Measurements from ENCODE around the gene ARSA. TPM values are rescaled to one million over a fixed set of nuclear protein-coding genes. Genes with fewer than 3 reads are reported as not detected.

The ARSA gene
- polyA plus RNA-seq, 3 donors: 11.9 to 85.2 (median 12.1) TPM

- Mint-ChIP-seq H3K4me3 (no peak overlapping the region), H3K27ac (no peak overlapping the region), H3K27me3 (ENCODE audit: low read depth in 3 of 3) (peaks cover 9 to 15% (median 10%) of the 10 kb centered on the region in 3 donors), H3K4me1 (no peaks in the 10 kb centered on the region), H3K36me3 (peaks cover 0 to 2% of the 10 kb centered on the region in 2 donors), H3K9me3 (peaks cover 0 to 4% (median 0%) of the 10 kb centered on the region in 7 donors)
- Histone ChIP-seq H3K4me1 (ENCODE audit: control insufficient read depth in 1 of 2, insufficient read depth in 2 of 2, low read length in 2 of 2) (no peaks in the 10 kb centered on the region), H4K20me1 (ENCODE audit: insufficient read depth, low read length) (no peaks in the 10 kb centered on the region), H2AFZ (ENCODE audit: insufficient read depth, low read depth, low read length, poor library complexity, severe bottlenecking) (no peak overlapping the region), H3K79me2 (ENCODE audit: insufficient read depth, low read length) (no peaks in the 10 kb centered on the region), H3K9me3 (replicated peaks in 1 of 2; ENCODE audit: control insufficient read depth in 1 of 2, insufficient read depth in 1 of 2, low read length in 2 of 2) (no peaks in the 10 kb centered on the region), H3K36me3 (replicated peaks in 1 of 2; ENCODE audit: control insufficient read depth in 1 of 2, insufficient read depth in 2 of 2, low read length in 2 of 2) (no peaks in the 10 kb centered on the region), H3K27me3 (ENCODE audit: control insufficient read depth in 2 of 2, insufficient read depth in 2 of 2, low read length in 2 of 2) (peaks cover 0 to 3% of the 10 kb centered on the region in 2 donors), H3K9ac (ENCODE audit: insufficient read depth, low read length, poor library complexity, severe bottlenecking) (no peak overlapping the region), H3K4me3 (replicated peaks in 1 of 3; ENCODE audit: low read depth in 2 of 3, low read length in 3 of 3) (no peak overlapping the region), H3K27ac (ENCODE audit: low read depth in 1 of 2, low read length in 2 of 2) (no peak overlapping the region), H3K4me2 (replicated peaks; ENCODE audit: extremely low read depth, low read length, poor library complexity, severe bottlenecking) (no peak overlapping the region)
- no peak for DNase-seq
- WGBS (ENCODE audit: insufficient coverage): 0% methylated on average over 1 of the region's 2 CpGs
- intact Hi-C loops (cut with micrococcal nuclease): no loop called here
- no peak for TF ChIP-seq CTCF (IDR thresholded peaks at IDR 0.05)
Observed at GRCh38 chr22:50665738-50666137, 37.8 kb upstream of the ARSA start.

DNA sequence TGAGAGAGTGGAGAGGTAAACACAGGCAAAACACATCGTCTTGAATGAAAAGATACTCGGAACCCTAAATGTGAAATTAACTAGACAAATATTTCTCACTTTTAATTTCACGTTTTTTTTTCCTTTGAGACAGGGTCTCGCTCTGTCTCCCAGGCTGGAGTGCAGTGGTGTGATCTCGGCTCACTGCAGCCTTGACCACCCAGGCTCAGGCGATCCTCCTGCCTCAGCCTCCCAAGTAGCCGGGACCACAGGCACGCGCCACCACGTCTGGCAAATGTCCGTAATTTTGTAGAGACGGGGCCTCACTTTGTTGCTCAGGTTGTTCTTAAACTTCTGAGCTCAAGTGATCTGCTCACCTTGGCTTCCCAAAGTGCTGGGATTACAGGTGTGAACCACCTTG, 37.3 kb upstream of the ARSA start:
- Mint-ChIP-seq H3K4me1 (no peaks in the 10 kb centered on the region), H3K36me3 (no peaks in the 10 kb centered on the region), H3K9me3 (peaks cover 0 to 4% (median 0%) of the 10 kb centered on the region in 7 donors), H3K27me3 (ENCODE audit: low read depth in 3 of 3) (peaks cover 5 to 12% (median 6%) of the 10 kb centered on the region in 3 donors), H3K27ac (no peak overlapping the region), H3K4me3 (no peak overlapping the region)
- Histone ChIP-seq H3K27ac (ENCODE audit: low read depth in 1 of 2, low read length in 2 of 2) (no peak overlapping the region), H3K4me1 (ENCODE audit: control insufficient read depth in 1 of 2, insufficient read depth in 2 of 2, low read length in 2 of 2) (no peaks in the 10 kb centered on the region), H3K36me3 (replicated peaks in 1 of 2; ENCODE audit: control insufficient read depth in 1 of 2, insufficient read depth in 2 of 2, low read length in 2 of 2) (no peaks in the 10 kb centered on the region), H3K4me2 (replicated peaks; ENCODE audit: extremely low read depth, low read length, poor library complexity, severe bottlenecking) (no peak overlapping the region), H3K4me3 (replicated peaks in 1 of 3; ENCODE audit: low read depth in 2 of 3, low read length in 3 of 3) (no peak overlapping the region), H3K27me3 (ENCODE audit: control insufficient read depth in 2 of 2, insufficient read depth in 2 of 2, low read length in 2 of 2) (no peaks in the 10 kb centered on the region), H3K9ac (ENCODE audit: insufficient read depth, low read length, poor library complexity, severe bottlenecking) (no peak overlapping the region), H3K9me3 (replicated peaks in 1 of 2; ENCODE audit: control insufficient read depth in 1 of 2, insufficient read depth in 1 of 2, low read length in 2 of 2) (no peaks in the 10 kb centered on the region), H2AFZ (ENCODE audit: insufficient read depth, low read depth, low read length, poor library complexity, severe bottlenecking) (no peak overlapping the region), H4K20me1 (ENCODE audit: insufficient read depth, low read length) (no peaks in the 10 kb centered on the region), H3K79me2 (ENCODE audit: insufficient read depth, low read length) (no peaks in the 10 kb centered on the region)
- WGBS (ENCODE audit: insufficient coverage): over 99% methylated on average over 10 of the region's 12 CpGs
- intact Hi-C loops (cut with micrococcal nuclease): no loop called here
- TF ChIP-seq CTCF (IDR thresholded peaks at IDR 0.05): no peak
- DNase-seq: no peak

Data from CD14-positive monocyte (primary cell).